NB4 (cell line): ENCODE measurements around the gene CNNM4.

ENCODE experiments used
- CTCF ChIP-seq: IDR thresholded peaks from one replicate; pipeline ENCODE4 v1.5.1; 2012; ENCODE audit warnings: low read depth, low read length
- MAX ChIP-seq: IDR thresholded peaks from 2 replicates; pipeline ENCODE4 v1.6.1; 2011; ENCODE audit warnings: low read depth, low read length
- MYC ChIP-seq: IDR thresholded peaks from 2 replicates; pipeline ENCODE4 v1.6.1; 2011; ENCODE audit warnings: low read depth, low read length
- POLR2A ChIP-seq: IDR thresholded peaks from 2 replicates; pipeline ENCODE4 v1.6.1; 2011; ENCODE audit warnings: mild to moderate bottlenecking; ENCODE audit not compliant: insufficient read length; ENCODE audit errors: extremely low read depth

DNA sequence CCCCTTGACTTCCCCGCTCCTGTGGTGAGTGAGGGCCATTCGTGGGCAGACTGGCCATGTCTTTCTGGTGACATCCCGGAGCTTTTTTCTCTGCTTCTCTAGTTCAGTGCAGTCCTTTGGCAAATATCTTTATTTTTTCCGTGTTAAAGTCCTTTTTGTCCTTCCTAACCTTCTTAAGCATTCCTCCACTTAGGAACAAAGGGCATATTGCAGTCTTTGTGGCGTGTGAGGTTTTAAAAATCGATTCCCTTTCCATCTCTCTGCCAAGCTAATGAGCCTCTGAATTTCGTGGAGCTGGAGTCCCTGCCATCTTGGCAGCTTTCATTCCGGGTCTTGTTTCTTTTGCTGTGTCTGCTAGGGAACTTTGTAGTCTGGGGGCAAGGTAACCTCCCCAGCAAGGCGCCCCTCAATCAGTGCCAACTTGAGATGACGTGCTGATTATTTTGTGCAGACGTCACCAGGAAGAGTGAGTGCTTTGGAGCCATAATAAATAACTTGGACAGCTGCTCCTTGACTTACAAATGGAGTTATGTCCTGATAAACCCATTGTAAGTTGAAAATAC, 60.5 kb downstream of the CNNM4 start:
- TF ChIP-seq CTCF = no peak
- no peak for TF ChIP-seq POLR2A
- TF ChIP-seq MAX = no peak
- TF ChIP-seq MYC = no peak
